ENCODE results near the gene GALNT10. TPM values are rescaled to one million over a fixed set of nuclear protein-coding genes. Genes with fewer than 3 reads are reported as not detected.

GALNT10 gene
- 17.3 and 18.0 TPM in 2 replicates for total RNA-seq

DNA sequence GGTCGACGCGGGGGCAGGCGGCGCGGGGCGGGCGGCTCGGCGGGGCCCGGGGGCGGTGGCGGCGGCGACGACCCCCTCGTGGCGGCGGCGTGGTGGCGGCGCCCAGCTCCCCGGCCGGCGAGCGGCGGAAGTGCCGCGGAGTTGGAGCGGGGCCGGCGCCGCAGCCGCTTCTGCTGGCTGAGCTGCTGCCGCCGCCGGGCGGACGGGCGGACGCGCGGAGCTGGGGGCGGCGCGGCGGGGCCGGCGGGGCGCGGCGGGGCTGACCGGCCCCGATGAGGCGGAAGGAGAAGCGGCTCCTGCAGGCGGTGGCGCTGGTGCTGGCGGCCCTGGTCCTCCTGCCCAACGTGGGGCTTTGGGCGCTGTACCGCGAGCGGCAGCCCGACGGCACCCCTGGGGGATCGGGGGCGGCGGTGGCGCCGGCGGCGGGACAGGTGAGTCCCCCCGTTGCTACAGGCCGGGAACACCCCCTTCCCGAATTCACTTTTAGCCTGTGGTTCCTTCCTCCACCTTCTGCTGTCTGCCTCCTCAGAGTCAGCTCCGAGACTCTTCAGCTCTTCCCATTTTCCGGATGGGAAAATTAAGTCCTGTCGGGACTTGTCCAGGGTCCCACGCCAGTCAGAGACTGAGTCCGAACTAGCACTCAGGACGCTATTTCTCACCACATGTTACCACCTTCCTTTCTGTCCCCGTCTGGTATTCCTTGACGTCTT is at the start of gene GALNT10:
Gene GALNT10, plus strand, starts transcription at position 139 of the 710 bp plus-strand sequence. Its CDS starts 134 bp downstream, at position 273.

GRCh38 chr5:154445422-154446194 is 255.1 kb downstream of the GALNT10 start, which contains the start of gene SAP30L:
TSS of gene SAP30L (plus strand) at chr5:154445997. CDS start at chr5:154446605, 608 bp downstream.

Other genes with a start within 250 kb of the GALNT10 start
- 17.4 and 21.4 TPM in 2 replicates for gene FAM114A2, start 151.8 kb upstream of the GALNT10 start, total RNA-seq
- 23.4 and 29.1 TPM in 2 replicates for gene MFAP3, start 151.8 kb upstream of the GALNT10 start, total RNA-seq